ENCODE data around the gene ATP1A4. TPM values are rescaled to one million over a fixed set of nuclear protein-coding genes. Genes with fewer than 3 reads are reported as not detected.
"Not testable (repeated sequence)": the region's sequence is repeated elsewhere in the genome, so short reads cannot be mapped to it uniquely, and the experiment has no call there.

Gene ATP1A4
- total and polyA plus RNA-seq, 7 donors = 0.22 to 3.0 (median 0.27) TPM; not detected in 4

DNA sequence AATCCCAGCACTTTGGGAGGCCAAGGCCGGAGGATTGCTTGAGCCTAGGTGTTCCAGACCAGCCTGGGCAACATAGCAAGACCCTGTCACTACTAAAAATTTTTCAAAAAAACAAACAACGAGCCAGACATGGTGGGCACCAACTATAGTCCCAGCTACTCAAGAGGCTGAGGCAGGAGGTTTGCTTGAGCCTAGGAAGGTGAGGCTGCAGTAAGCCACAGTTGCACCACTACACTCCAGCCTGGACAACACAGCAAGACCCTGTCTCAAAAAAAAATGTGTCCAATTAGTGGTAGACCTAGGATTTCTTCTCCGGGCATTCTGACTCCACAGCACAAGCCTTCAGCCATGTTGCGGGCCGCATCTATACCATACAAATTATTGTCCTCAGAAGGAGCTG, 46.2 kb upstream of the ATP1A4 start:
- Histone ChIP-seq H3K4me3 (no peak overlapping the region), H3K27me3 (no peaks in the 10 kb centered on the region), H3K36me3 (no peaks in the 10 kb centered on the region), H3K27ac (peak overlapping the region in 2 of 4 donors; percentile 91 to 94), H3K9me3 (no peaks in the 10 kb centered on the region), H3K4me1 (peaks cover 0 to 50% (median 39%) of the 10 kb centered on the region in 4 donors)
- no peak for DNase-seq
- TF ChIP-seq POLR2AphosphoS5 (IDR thresholded peaks at IDR 0.05) = no peak
- no peak for TF ChIP-seq POLR2A (IDR thresholded peaks at IDR 0.05)
- TF ChIP-seq EP300 (IDR thresholded peaks at IDR 0.05) = no peak
- 94 to 95% methylated on average over 5 of the region's 5 CpGs for WGBS, 2 donors
- intact Hi-C loops (cut with DNase I) = loop anchor here (10.0 kb wide), 1 partner anchor 270 kb away; no protein-coding TSS in a partner anchor

DNA sequence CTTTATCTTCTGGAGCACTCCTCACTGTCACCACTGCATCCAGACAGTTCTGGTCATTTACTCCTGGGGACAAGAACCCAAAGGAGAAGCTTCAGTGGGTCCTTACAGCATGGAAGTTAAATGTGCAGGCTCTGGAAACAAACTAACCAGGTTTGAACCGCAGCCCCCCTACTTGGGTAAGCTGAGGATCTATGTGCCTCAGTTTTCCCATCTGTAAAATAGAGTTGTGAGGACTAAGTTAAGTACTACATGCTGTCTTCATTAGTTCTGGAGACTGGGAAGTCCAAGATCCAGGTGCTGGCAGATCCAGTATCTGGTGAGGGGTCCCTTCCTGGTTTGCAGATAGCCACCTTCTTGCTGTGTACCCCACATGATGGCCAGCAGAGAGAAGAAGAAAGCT, 43.9 kb upstream of the ATP1A4 start:
- no peak for TF ChIP-seq POLR2A (IDR thresholded peaks at IDR 0.05)
- no peak for TF ChIP-seq EP300 (IDR thresholded peaks at IDR 0.05)
- TF ChIP-seq, protein P1, sequence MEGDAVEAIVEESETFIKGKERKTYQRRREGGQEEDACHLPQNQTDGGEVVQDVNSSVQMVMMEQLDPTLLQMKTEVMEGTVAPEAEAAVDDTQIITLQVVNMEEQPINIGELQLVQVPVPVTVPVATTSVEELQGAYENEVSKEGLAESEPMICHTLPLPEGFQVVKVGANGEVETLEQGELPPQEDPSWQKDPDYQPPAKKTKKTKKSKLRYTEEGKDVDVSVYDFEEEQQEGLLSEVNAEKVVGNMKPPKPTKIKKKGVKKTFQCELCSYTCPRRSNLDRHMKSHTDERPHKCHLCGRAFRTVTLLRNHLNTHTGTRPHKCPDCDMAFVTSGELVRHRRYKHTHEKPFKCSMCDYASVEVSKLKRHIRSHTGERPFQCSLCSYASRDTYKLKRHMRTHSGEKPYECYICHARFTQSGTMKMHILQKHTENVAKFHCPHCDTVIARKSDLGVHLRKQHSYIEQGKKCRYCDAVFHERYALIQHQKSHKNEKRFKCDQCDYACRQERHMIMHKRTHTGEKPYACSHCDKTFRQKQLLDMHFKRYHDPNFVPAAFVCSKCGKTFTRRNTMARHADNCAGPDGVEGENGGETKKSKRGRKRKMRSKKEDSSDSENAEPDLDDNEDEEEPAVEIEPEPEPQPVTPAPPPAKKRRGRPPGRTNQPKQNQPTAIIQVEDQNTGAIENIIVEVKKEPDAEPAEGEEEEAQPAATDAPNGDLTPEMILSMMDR (IDR thresholded peaks at IDR 0.05) = no peak
- Histone ChIP-seq H3K36me3 (no peaks in the 10 kb centered on the region), H3K27me3 (no peaks in the 10 kb centered on the region), H3K4me1 (peaks cover 0 to 34% (median 25%) of the 10 kb centered on the region in 4 donors), H3K9me3 (no peaks in the 10 kb centered on the region), H3K27ac (no peak overlapping the region), H3K4me3 (no peak overlapping the region)
- intact Hi-C loops (cut with DNase I) = loop anchor here (10.0 kb wide), 1 partner anchor 267 kb away; no protein-coding TSS in a partner anchor
- no peak for DNase-seq
- WGBS, 2 donors = 91 to 96% methylated on average over 1 of the region's 1 CpG

DNA sequence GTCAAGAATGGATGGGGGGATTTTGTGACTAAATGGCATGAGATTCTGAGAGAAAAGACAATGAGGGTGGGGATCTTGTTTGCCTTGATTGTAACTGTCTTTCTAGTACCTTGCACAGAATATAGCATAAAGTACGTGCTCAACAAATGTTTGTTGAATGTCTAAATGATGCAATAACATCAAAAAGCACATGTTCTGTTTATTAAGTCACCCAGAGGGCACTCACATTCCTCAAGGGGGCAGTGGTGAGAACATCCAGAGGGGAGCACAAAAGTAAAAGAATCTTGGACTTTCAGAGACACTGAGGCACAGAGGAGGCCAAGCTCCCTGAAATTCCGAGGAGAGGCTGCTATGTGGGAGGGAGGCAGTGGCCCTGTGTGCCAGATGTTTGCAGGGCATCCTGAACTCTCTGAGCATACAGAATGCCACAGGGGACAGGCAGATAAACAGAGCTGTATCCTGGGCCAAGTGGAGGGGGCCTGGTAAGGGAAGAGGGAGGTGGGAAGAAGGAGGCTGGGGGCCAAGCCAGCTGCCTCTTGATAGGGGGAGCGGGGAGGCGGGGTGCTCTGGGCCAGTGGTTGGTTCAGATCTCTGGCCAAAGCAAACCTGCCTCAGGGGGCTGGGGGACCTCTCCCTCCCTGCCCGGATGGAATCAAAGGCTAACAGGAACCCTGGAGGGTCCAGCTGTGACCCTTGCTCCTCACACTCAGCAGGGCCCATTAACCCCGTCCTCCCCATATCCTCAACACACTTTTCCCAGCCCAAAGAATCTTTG, 42.3 kb upstream of the ATP1A4 start:
- no peak for DNase-seq
- Histone ChIP-seq H3K36me3 (no peaks in the 10 kb centered on the region), H3K4me3 (no peak overlapping the region), H3K9me3 (no peaks in the 10 kb centered on the region), H3K27me3 (no peaks in the 10 kb centered on the region), H3K27ac (no peak overlapping the region), H3K4me1 (peaks cover 0 to 28% (median 11%) of the 10 kb centered on the region in 4 donors)
- WGBS, 2 donors = 48 to 55% methylated on average over 6 of the region's 6 CpGs
- intact Hi-C loops (cut with DNase I) = loop anchor here (10.0 kb wide), 1 partner anchor 266 kb away; no protein-coding TSS in a partner anchor
- TF ChIP-seq, protein P1 (IDR thresholded peaks at IDR 0.05) = peak in 2 of 4 experiments; percentile 15 to 36
- no peak for TF ChIP-seq EP300 (IDR thresholded peaks at IDR 0.05)

DNA sequence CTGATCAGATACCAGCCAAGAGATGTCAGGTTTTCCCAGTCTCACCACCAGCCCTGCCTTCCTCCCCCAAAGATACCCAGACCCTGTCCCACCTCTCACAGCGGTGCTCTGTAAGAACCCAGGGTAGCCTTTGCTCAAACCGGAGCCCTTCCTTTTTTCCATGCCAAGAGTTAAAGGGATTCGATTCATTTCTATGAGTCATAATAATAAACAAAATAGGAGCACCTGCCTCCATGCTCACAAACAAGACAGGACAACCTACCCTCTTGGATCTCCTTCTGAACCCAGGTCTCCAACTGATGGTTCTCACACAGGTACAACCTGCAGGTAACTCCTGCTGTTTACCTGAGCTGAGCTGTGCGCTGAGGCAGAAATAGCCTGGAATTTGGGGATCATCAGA, 41.7 kb upstream of the ATP1A4 start:
- no peak overlapping the region for H3K4me3 ChIP-seq

DNA sequence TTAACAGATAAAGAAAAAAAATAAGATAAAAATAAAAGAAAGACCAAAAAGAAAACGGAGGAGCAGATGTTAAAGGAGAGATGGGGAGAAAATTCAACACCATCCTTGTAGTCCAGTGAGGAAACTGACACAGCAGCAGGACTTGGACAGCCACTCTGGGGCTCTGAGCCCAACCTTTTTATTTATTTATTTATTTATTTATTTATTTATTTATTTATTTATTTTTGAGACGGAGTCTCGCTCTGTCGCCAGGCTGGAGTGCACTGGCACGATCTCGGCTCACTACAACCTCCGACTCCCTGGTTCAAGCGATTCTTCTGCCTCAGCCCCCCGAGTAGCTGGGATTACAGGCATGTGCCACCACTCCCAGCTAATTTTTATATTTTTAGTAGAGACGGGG, 39.9 kb upstream of the ATP1A4 start:
- 91 to 92% methylated on average over 10 of the region's 10 CpGs for WGBS, 2 donors
- H3K4me3 ChIP-seq; H3K27ac ChIP-seq; DNase-seq; H3K9me3 ChIP-seq; H3K27me3 ChIP-seq; intact Hi-C loops (cut with DNase I); H3K36me3 ChIP-seq: not testable (repeated sequence)
- peaks cover 0 to 34% (median 19%) of the 10 kb centered on the region in 4 donors for H3K4me1 ChIP-seq

More for the DNA sequence above, 41.7 kb upstream of the ATP1A4 start:
- Histone ChIP-seq H3K36me3 (no peaks in the 10 kb centered on the region), H3K9me3 (no peaks in the 10 kb centered on the region), H3K4me1 (peaks cover 0 to 28% (median 10%) of the 10 kb centered on the region in 4 donors), H3K27ac (no peak overlapping the region), H3K27me3 (no peaks in the 10 kb centered on the region)
- 53 to 74% methylated on average over 4 of the region's 4 CpGs for WGBS, 2 donors
- DNase-seq = no peak
- intact Hi-C loops (cut with DNase I) = loop anchor here (10.0 kb wide), 1 partner anchor 265 kb away; no protein-coding TSS in a partner anchor
- TF ChIP-seq POLR2A (IDR thresholded peaks at IDR 0.05) (no peak), EP300 (IDR thresholded peaks at IDR 0.05) (no peak), POLR2AphosphoS5 (IDR thresholded peaks at IDR 0.05) (no peak)

DNA sequence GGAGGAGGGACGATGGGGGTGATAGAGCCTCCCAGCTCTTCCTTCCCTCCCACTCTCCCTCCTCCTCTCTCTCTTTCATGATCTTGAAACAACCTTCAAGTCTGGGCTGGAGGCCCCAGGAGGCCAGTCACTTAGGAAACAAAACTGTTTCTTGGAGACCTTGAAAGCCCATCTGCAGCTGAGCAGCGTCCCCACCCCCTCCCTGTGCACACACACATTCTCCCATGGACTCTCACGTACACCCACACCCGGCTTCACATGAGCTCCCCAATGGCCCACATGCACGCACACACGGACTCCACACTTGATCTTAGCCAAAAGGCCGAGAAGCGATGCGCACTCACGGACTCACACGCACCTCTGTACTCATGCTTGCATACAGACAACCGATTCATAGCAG, 39.0 kb upstream of the ATP1A4 start:
- TF ChIP-seq EP300 (IDR thresholded peaks at IDR 0.05) (no peak), POLR2AphosphoS5 (IDR thresholded peaks at IDR 0.05) (no peak), POLR2A (IDR thresholded peaks at IDR 0.05) (no peak)
- TF ChIP-seq, protein P1 (IDR thresholded peaks at IDR 0.05) = no peak
- Histone ChIP-seq H3K9me3 (no peaks in the 10 kb centered on the region), H3K27ac (no peak overlapping the region), H3K4me3 (no peak overlapping the region), H3K27me3 (no peaks in the 10 kb centered on the region), H3K36me3 (no peaks in the 10 kb centered on the region), H3K4me1 (peaks cover 0 to 39% (median 25%) of the 10 kb centered on the region in 4 donors)
- WGBS, 2 donors = 82 to 83% methylated on average over 12 of the region's 12 CpGs
- intact Hi-C loops (cut with DNase I) = no loop called here
- DNase-seq = no peak

All from sigmoid colon (tissue), 7 donors.